ENCODE data around the gene ANKS1A. TPM values are rescaled to one million over a fixed set of nuclear protein-coding genes. Genes with fewer than 3 reads are reported as not detected.
A peak's percentile ranks its signal among the peaks of the same experiment; 100 is the strongest.

ANKS1A gene
- total RNA-seq, 1 donor from 2014 or later, result 48.1 TPM

GRCh38 chr6:35065870-35066269 lies 176.8 kb downstream of the ANKS1A start:
- intact Hi-C loops (cut with DNase I), result no loop called here
- peak; percentile 15 for DNase-seq
- Histone ChIP-seq H3K4me1 (peaks cover 7% of the 10 kb centered on the region), H3K27me3 (ENCODE audit: low read depth) (no peaks in the 10 kb centered on the region), H3K27ac (no peak overlapping the region), H3K36me3 (peaks cover 89% of the 10 kb centered on the region), H3K4me3 (no peak overlapping the region), H3K9me3 (no peaks in the 10 kb centered on the region)
- ATAC-seq, result peak in 1 of 2 donors; percentile 17
- TF ChIP-seq CTCF (IDR thresholded peaks at IDR 0.05), result no peak

GRCh38 chr6:35067234-35067633 lies 178.2 kb downstream of the ANKS1A start:
- H3K27ac ChIP-seq, result no peak overlapping the region
- intact Hi-C loops (cut with DNase I), result no loop called here
- H3K27me3 ChIP-seq (ENCODE audit: low read depth), result no peaks in the 10 kb centered on the region
- H3K4me3 ChIP-seq, result no peak overlapping the region
- ATAC-seq (no peak), DNase-seq (peak; percentile 34)
- TF ChIP-seq CTCF (IDR thresholded peaks at IDR 0.05), result no peak
- peaks cover 89% of the 10 kb centered on the region for H3K36me3 ChIP-seq
- peaks cover 7% of the 10 kb centered on the region for H3K4me1 ChIP-seq
- H3K9me3 ChIP-seq, result no peaks in the 10 kb centered on the region

- no peak for ATAC-seq
- Histone ChIP-seq H3K4me3 (no peak overlapping the region), H3K36me3 (peaks cover 89% of the 10 kb centered on the region), H3K27ac (no peak overlapping the region), H3K4me1 (peaks cover 7% of the 10 kb centered on the region), H3K27me3 (ENCODE audit: low read depth) (no peaks in the 10 kb centered on the region), H3K9me3 (no peaks in the 10 kb centered on the region)
- no peak for TF ChIP-seq CTCF (IDR thresholded peaks at IDR 0.05)
- intact Hi-C loops (cut with DNase I), result no loop called here
- peak; percentile 19 for DNase-seq
These were observed 179.2 kb downstream of the ANKS1A start for GRCh38 chr6:35068206-35068605.

- H3K27ac ChIP-seq, result no peak overlapping the region
- H3K4me1 ChIP-seq, result peaks cover 6% of the 10 kb centered on the region
- no peaks in the 10 kb centered on the region for H3K27me3 ChIP-seq (ENCODE audit: low read depth)
- no peak for DNase-seq
- ATAC-seq, result no peak
- intact Hi-C loops (cut with DNase I), result no loop called here
- TF ChIP-seq CTCF (IDR thresholded peaks at IDR 0.05), result no peak
- H3K9me3 ChIP-seq, result no peaks in the 10 kb centered on the region
- H3K36me3 ChIP-seq, result peaks cover 89% of the 10 kb centered on the region
- no peak overlapping the region for H3K4me3 ChIP-seq
These were observed 179.6 kb downstream of the ANKS1A start for GRCh38 chr6:35068644-35069043.

- Histone ChIP-seq H3K36me3 (peaks cover 89% of the 10 kb centered on the region), H3K27ac (no peak overlapping the region), H3K9me3 (no peaks in the 10 kb centered on the region), H3K4me1 (no peaks in the 10 kb centered on the region), H3K4me3 (no peak overlapping the region), H3K27me3 (ENCODE audit: low read depth) (no peaks in the 10 kb centered on the region)
- intact Hi-C loops (cut with DNase I), result no loop called here
- DNase-seq (no peak), ATAC-seq (no peak)
- no peak for TF ChIP-seq CTCF (IDR thresholded peaks at IDR 0.05)
These were observed 180.2 kb downstream of the ANKS1A start for GRCh38 chr6:35069262-35069661.

- Histone ChIP-seq H3K4me3 (no peak overlapping the region), H3K27me3 (ENCODE audit: low read depth) (no peaks in the 10 kb centered on the region), H3K9me3 (no peaks in the 10 kb centered on the region), H3K4me1 (no peaks in the 10 kb centered on the region), H3K36me3 (peaks cover 88% of the 10 kb centered on the region), H3K27ac (no peak overlapping the region)
- intact Hi-C loops (cut with DNase I), result no loop called here
- ATAC-seq (no peak), DNase-seq (no peak)
- TF ChIP-seq CTCF (IDR thresholded peaks at IDR 0.05), result no peak
These were observed 181.1 kb downstream of the ANKS1A start for GRCh38 chr6:35070111-35070510.
